ENCODE data around the gene TRIM40. TPM values are rescaled to one million over a fixed set of nuclear protein-coding genes. Genes with fewer than 3 reads are reported as not detected.

The TRIM40 gene
- total RNA-seq, 1 donor from 2014 or later: not detected

DNA sequence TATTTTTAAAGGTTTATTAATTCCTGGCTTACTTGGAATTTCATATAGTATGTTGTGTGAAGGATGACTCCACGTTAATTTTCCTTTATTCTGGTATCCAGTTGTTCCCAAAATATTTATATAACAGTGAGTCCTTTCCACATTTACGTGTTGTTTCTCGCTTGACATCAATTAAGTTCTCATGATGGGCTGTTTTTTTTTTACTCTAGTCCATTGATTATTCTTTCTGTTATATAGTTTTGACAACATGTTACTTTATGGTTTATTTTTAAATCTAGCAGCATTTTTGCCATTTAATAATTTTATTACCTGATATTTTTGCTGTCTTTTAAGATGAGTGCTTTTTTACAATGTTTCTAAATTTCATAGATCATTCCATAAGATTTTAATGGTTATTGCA, 6.7 kb downstream of the TRIM40 start:
- DNase-seq (ENCODE audit: low spot score): no peak
- intact Hi-C loops (cut with DNase I): no loop called here

DNA sequence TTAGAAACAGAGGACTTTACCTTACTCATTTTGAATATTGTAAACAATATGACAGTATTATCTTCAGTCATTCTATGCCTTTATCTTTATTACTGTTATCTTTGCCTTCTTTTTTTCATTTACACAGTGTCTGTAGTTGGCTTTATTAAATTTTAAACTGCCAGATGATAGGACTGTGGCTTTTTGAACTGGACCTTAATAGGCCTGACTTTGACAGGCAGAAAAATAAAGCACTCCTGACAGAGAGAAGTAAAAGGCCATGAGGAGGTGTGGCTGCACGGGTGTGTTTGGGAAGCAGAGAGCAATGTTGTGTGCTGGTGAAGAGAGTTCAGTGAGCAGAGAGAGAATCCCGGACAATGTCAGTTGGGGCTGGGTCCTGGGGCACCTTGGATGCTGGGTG, 7.8 kb downstream of the TRIM40 start:
- DNase-seq (ENCODE audit: low spot score): no peak
- intact Hi-C loops (cut with DNase I): no loop called here

DNA sequence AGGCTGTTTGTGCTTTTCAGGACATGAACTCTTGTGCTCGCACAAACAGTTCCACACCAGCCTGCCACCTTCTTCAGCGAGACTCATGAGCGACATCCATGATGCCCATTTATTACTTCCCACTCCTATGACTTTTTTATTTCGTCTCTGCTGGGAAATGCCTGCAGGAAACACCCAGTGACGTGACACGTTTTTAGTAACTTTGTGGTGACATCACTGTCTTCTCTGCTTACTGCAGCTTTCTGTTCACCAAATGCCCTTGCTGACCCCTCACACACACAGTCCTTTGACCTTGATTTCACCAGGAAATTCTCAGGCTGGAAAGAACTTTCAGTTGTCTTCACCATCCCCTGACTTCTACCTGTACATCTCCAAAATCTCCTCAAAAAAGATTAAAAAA, 8.9 kb downstream of the TRIM40 start:
- DNase-seq (ENCODE audit: low spot score): no peak
- intact Hi-C loops (cut with DNase I): no loop called here

DNA sequence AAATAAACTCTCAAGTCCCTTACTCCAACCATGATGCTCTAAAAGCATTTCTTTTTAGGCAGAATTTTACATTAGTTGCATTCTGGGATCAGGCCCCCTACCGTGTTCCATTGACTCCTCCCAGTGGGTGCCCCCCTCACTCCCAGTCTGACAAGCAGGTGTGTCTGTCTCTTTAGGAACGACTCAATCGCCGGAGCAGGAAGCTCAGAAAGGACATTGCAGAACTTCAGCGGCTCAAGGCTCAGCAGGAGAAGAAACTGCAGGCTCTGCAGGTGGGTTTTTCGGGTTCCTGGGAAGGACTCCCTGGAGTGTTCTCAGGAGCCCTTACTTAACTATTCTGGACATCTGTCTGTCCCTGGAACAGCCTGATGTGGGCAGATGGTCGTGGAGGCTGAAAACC, 9.9 kb downstream of the TRIM40 start:
- intact Hi-C loops (cut with DNase I): no loop called here
- DNase-seq (ENCODE audit: low spot score): no peak

DNA sequence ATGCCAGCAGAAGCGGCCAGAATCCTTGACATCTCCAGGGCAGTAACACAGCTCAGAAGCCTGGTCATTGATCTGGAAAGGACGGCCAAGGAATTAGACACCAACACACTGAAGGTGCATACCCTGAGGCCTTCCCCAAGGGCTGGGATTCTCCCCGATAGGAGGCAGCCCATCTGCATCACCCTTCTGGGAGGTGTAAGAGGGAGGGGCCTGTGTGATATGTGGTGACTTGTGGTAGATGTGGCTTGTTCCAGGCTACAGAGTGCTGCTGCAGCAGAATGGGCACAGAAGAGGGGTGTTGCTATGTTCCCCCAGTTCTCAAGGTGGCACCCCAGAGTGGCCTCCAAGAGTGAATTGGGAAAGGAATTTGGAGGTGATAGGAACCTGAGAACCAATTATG, 11.2 kb downstream of the TRIM40 start:
- intact Hi-C loops (cut with DNase I): no loop called here
- no peak for DNase-seq (ENCODE audit: low spot score)

DNA sequence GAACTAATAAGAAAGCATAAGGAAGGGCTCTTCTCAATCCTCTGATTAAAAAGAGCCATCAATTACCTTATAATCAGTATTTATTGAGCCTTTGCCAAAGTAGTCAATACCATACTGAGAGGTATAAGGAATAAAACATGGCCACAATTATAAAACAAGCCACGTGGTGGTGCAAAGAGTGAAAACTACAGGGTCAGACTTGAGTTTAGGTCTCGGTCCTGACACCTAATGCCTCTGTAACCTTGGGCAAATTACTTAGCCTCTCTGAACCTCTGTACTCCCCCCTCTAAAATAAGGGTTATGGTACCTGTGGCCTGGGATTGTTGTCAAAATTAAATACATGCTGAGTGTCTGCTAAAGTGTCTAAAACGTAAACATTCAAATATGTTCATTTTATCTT, 13.3 kb downstream of the TRIM40 start:
- no peak for DNase-seq (ENCODE audit: low spot score)
- intact Hi-C loops (cut with DNase I): no loop called here

DNA sequence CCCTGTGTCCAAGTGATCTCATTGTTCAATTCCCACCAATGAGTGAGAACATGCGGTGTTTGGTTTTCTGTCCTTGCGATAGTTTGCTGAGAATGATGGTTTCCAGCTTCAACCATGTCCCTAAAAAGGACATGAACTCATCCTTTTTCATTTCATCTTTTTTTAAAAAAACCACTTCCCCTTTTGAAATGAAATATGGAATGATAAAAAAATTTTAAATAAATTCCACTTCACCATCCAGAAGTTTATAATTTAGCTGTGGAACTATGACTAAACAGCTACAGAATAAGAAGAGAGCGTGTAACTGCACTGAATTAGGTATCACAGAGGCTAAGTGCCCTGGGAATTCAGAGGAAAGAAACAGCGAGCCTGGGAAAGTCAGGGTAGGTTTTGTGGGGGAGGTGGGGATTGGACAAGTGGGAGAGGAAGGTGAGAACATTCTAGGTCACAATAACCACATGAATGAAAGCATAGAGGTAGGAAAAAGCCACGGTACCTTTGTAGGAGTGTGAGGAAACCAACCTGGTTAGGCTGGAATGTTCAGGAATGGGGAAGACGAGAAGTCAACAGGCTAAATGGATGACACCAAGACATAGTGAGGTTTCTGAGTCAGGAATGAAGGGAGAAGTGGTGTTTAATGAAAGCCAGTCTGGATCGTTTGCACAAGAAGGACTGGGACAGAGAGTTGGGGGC, 14.1 kb downstream of the TRIM40 start:
- intact Hi-C loops (cut with DNase I): no loop called here
- no peak for DNase-seq (ENCODE audit: low spot score)

DNA sequence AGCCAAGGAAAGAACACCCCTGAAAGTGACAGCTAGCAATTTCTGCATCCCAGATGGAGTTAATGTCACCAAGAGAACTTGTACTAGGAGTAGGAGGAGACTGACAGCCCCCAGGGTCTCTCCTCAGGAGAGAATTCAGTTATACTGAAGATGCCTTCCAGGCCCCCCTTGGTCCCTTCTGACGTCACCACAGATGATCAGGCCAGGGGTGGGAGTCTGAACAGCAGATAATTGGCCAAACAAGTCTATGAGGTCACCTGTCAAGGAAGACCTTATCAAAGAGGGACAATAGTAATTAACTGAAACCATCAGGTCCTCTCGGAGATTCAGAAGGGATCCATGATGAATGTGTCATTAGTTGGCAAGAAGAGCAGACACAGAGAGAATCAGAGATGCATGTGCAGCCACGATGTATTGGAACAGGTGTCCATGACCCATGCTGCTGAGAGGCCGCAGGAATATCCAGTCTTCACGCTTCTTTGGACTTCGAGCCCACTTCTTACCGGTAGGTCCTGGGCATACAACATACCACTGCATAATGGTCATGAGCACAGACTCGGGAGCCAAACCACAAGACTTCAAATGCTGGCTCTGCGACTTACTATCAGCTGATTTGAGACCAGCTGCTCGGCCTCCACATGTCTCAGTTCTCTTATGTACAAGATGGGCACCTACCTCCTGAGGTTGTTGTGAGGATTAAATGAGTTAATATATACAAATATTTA, 14.9 kb downstream of the TRIM40 start:
- intact Hi-C loops (cut with DNase I): no loop called here
- DNase-seq (ENCODE audit: low spot score): no peak

DNA sequence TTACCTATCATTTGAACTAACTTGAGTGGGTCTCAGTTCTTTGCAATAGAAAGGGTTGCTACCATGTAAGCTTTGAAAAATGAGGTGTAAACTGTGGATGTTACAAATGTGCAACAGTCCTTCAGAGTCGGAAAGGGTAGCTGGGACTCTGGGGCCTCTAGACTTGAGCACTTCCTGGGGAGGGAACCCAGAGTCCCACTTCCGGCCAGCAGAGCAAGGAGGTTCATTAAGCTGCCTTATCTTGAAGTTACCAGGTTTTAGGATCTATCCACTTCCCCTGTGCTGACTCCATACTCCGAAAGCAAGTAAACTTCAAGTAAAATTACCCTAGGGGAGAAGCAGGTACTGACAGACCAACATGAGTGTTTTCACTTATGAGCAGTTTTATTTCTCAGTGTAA, 15.6 kb downstream of the TRIM40 start:
- DNase-seq (ENCODE audit: low spot score): no peak
- intact Hi-C loops (cut with DNase I): no loop called here

DNA sequence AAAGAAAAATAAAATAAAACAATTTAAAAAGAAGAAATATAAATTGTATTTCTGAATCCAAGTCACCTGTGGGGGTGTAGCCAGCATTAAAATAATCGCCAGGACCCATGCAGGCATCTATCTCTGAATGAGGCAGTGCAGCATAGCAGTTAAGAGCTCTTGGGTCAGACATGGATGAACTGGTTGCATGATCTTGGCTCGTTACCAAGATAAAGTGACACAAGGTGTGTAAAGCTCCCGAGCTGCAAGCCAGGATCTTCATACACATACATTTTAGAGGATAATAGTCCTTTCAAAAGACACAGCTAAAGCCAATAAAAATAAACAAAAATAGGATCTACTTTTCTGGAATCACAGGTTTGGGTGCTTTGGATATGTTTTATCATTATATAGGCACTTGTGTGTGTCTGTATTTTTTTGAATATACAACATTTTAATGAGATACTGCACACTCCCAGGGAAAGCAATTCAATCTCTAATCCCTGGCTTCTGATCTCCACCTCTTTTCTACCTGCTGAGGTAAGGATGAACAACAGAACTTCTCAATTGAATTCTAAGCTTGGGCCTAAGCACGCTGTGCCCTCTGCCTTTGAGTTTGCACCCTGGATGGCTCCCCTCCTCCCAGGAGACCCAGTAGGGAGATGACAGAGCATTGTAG, 16.2 kb downstream of the TRIM40 start:
- intact Hi-C loops (cut with DNase I): no loop called here
- no peak for DNase-seq (ENCODE audit: low spot score)

DNA sequence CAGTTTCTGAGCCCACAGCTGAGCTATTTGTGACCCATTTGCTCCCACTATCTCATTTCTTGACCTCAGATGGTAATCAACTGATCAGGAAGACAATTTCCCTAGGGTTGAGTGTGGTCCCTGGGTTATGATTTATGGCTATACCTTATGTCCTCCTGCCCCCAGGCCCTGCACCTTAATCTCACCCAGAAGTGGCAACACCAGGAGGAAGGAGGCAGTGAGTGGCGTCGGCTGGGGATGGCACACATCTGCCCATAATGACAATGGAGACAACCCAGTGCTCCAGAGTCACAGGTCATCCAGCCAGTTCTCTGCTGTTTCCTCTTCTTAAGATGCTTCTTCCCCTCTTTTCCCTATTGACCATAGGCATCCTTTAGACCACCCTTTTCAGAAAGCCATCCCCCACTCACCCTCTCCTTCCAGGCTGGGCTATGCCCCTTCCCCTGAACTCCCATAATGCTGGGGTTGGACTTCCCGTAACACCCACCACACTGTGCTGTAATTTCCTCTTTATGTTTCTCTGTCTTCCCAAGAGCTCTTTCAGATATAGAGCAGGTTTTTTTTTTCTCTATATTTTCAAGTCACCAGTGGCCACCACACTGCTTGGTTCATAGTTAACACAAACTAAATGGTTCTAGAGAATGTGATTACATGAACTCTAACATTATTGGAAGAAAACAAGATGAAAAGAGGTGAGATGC, 17.1 kb downstream of the TRIM40 start:
- DNase-seq (ENCODE audit: low spot score): no peak
- intact Hi-C loops (cut with DNase I): no loop called here

DNA sequence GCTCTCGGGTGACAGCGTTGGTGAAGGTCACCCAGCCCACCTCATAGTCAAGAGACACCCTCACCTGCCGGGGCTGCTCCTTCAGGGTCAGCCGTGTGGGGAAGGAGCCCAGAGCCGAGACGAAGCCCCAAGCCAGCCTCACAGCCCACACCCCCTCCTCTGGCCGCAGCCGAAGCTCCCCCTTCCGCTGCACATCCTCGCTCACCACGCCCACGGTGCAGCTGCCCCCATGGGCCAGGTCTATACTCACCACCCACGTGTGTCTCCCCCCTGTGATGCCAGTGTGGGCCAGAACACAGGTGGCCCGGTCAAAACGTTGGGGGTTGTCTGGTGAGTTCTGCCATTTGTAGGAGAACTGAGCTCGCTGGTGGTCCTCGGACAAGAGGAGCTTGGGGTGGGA, 18.1 kb downstream of the TRIM40 start:
- intact Hi-C loops (cut with DNase I): no loop called here
- no peak for DNase-seq (ENCODE audit: low spot score)

DNA sequence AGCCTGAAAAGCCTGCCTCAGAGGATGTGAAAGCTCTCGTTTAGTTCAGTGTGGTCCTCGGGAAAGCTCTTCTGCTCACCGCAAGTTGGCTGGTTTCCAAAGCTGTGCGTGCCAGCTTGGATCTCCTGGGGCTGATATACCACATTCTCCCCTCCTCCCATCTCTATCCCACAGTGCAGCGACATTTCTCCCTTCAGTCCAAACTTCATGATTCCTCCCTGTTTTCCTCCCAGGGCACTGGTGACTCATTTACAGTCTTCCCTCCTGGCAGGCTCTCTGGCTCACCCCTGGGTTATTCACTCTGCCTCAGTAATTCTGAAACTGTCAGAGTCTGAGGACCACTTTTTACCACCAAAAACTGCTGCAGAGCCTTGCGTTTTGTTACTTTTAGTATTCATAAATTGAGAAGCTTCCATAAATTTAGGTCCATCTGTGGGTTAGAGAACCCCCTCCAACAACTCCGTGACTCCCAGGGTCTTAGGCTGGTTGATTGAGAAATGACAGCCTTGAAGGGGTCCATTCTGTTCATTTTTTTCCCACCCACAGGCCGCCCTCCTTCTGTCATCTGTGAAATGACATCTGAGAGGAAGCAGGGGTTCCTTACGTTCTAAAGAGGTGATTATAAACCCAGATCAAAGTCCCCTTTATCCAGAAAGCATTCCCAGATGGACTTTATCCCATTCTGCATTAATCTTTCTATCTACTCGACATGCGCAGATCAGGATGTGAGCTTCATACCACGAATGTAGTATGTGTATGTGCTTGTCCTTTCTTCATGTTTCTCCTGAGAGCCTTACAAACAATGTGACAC, 19.0 kb downstream of the TRIM40 start:
- intact Hi-C loops (cut with DNase I): no loop called here
- DNase-seq (ENCODE audit: low spot score): no peak

DNA sequence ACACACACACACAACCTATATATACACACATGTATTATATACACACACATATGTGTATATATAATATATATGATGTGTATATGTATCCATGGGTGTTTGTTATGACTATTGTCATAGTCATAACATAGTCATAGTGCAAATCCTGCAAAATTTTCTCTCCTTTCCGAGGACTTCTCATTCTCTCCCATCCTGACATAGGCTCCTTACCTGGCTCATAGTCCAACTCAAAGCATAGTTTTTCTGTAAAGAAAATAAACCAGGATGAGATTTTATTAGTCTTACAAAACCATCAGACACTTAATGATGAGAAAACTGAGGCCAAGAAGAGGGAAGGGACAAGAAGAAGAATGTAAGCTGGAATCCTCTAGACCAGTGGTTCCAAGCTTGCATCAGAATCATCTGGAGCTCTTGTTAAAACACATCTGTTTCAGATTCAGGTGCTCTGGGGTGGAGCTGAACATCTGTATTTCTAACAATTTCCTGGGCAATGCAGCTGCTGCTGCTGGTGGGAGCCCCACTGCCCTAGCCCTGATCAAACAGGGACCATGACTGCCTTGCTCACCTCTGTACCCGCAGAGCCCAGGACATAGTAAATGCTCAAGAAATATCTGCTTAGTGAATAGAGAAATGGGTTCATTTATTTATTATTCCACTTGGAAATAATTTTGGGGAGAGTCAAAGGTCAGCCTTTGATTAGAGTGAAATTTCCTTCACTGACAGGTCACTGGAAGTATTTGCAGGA, 19.8 kb downstream of the TRIM40 start:
- DNase-seq (ENCODE audit: low spot score): no peak
- intact Hi-C loops (cut with DNase I): no loop called here

DNA sequence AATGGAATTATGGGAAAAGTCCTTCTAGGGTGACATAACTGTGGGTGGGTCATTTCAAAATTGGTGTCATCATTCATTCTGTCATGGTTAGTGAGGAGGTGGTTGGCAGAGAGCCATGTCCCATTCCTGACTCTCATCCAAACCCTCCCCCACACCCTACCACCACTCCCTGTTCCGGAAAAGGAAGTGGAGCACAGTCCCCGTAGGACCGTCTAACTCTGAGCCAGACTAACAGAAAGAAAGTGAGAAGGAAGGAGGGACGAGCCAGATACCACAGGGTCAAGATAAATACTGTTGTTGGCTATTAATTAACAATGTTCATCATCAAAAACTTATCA, 20.3 kb downstream of the TRIM40 start:
- no peak for DNase-seq (ENCODE audit: low spot score)
- intact Hi-C loops (cut with DNase I): no loop called here

DNA sequence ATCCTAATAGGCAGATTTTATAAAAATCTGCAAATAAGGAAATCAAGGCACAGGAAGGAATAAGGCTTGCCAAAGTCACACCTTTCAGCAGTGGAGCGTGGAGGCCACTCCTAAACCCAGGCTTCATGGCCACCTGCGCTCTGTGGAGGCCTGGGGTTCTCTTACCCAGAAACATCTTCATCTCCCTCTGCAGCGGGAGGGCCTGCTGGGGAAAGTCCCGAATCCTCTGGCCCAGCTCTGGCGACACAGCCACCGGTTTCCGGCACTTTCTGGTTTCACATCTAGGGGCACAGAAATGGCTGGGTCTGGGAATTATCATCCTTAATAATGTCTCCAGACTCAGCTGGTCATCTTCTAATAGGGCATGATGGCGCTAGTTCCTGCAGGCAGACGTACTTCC, 20.8 kb downstream of the TRIM40 start:
- DNase-seq (ENCODE audit: low spot score): no peak
- intact Hi-C loops (cut with DNase I): no loop called here

DNA sequence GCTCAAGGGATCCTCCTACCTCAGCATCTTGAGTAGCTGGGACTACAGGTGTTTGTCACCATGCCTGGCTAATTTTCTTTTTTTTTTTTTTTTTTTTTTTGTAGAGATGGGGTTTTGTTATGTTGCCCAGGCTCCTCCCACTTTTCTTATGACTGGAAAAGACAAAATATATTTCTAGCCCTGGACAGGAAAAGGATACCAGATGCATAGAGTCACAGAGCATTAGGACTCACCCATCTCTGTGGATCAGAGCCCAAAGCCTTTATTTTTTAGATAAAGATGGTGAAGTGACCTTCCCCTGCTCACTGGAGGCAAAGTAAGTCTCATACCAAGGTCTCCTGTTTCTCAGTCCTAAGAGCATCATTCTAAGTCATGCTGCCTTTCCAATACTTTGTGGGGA, 21.6 kb downstream of the TRIM40 start:
- DNase-seq (ENCODE audit: low spot score): no peak
- intact Hi-C loops (cut with DNase I): no loop called here

DNA sequence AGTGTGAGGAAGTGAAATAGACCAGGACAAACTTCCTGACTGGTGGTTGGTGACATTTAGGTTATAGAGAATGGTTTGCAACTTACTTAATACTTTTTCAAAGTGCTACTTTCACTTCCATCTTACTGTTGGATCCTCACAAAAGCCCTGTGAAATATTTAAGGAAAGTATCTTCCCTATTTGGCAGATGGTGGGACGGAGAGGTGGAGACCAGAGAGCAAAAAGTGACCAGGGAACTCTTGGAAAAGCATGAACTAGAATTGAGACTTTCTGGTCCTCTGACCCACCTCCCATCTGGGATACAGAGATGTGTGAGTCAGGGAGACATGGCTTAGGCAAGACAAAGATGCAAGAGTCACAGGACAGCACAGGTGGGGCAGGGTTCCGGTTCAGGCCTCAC, 22.1 kb downstream of the TRIM40 start:
- no peak for DNase-seq (ENCODE audit: low spot score)
- intact Hi-C loops (cut with DNase I): no loop called here

DNA sequence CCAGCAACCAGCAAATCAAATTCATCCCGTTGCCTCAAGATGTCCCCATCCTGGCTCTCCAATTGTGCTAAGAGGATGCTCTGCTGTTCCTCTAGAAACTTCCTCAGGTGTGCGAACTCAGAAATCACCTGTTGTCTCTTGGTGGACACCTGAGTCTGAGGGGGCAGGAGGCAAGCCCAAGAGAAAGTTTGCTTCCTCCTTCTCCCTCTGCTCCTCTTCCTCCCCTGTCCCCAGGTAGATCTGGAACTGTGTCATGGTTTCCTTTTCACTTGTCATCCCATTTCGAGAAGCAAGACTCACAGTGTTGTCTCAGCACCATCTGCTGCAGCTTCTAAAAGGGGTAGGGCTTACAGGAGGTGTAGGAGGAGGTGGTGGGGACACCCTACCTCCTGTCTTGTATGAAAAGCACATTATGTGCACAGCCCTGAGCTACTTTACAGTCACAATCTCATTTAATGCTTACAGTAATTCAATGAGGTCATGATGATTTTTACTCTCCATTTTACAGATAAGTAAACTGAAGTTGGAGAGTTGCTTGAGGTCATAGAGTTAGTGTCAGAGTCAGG, 22.6 kb downstream of the TRIM40 start:
- DNase-seq (ENCODE audit: low spot score): no peak
- intact Hi-C loops (cut with DNase I): no loop called here

Data from cardiac septum (tissue), 1 donor.